A549 (cell line): ENCODE results near the gene PAK4. TPM values are rescaled to one million over a fixed set of nuclear protein-coding genes. Genes with fewer than 3 reads are reported as not detected.

Source experiments
- ATAC-seq, 2 experiments: fragments of 200-7000 bp in 1 of 2; fragments of >200 bp in 1 of 2; cut with Nextera tagmentation in 1 of 2; cut with Tn5 transposase in 1 of 2; 3 replicates each; pipeline versions ENCODE4 v1.8.0 to v1.9.1; 2018 to 2020; ENCODE audit warnings: mild to moderate bottlenecking in 1 of 2, moderate library complexity in 1 of 2
- CTCF ChIA-PET: fragments of 300-600 bp; sonication (Branson Sonifier 250); formaldehyde crosslinking; extraction: SDS; loops from one replicate; lab custom pipeline; 2021; ENCODE audit warnings: antibody characterized with exemption, inconsistent platforms; lab: Yijun Ruan, JAX
- POLR2A ChIA-PET: fragments of 350-600 bp; formaldehyde crosslinking; extraction: SDS; loops from one replicate; lab custom pipeline; 2021; ENCODE audit warnings: antibody characterized with exemption, inconsistent platforms; lab: Yijun Ruan, JAX
- DNase-seq, 2 experiments: peaks; one replicate each; pipeline versions ENCODE4 v3.0.0 to v3.0.0-alpha.2; 2011 to 2016; ENCODE audit warnings: low read depth in 1 of 2, low spot score in 1 of 2
- FAIRE-seq: peaks from 2 replicates; lab custom pipeline; 2011; peaks lifted over from hg19 to GRCh38; lab: Jason Lieb, UNC
- H3K27ac ChIP-seq, 2 experiments: fragments of >200 bp; sonication (Bioruptor Twin); formaldehyde crosslinking; 3 replicates each; pipeline ENCODE4 v1.5.1; 2016 to 2017
- H3K4me1 ChIP-seq: fragments of >200 bp; sonication (Bioruptor Twin); formaldehyde crosslinking; 3 replicates; pipeline ENCODE4 v1.6.1; 2016
- H3K4me2 ChIP-seq: fragments of >200 bp; sonication (Bioruptor Twin); formaldehyde crosslinking; 3 replicates; pipeline ENCODE4 v1.6.1; 2016
- H3K4me3 ChIP-seq: fragments of >200 bp; sonication (Bioruptor Twin); formaldehyde crosslinking; 3 replicates; pipeline ENCODE4 v1.5.1; 2016
- H3K9me3 ChIP-seq: fragments of >200 bp; sonication (Bioruptor Twin); formaldehyde crosslinking; 3 replicates; pipeline ENCODE4 v1.6.1; 2016
- BHLHE40 ChIP-seq: IDR thresholded peaks from 2 replicates; pipeline ENCODE4 v1.6.1; 2012; ENCODE audit warnings: low read depth, low read length, inconsistent platforms
- CBX2 ChIP-seq: fragments of 200-600 bp; sonication (generic); IDR thresholded peaks from 2 replicates; pipeline ENCODE4 v1.6.1; 2016; ENCODE audit warnings: low read depth, mild to moderate bottlenecking, borderline replicate concordance
- CEBPB ChIP-seq, 2 experiments: fragments of >200 bp in 1 of 2; sonication (Bioruptor Twin) in 1 of 2; formaldehyde crosslinking in 1 of 2; IDR thresholded peaks; 2 replicates each; pipeline ENCODE4 v1.6.1; 2012 to 2016
- CHD2 ChIP-seq: fragments of 150-350 bp; IDR thresholded peaks from 2 replicates; pipeline ENCODE4 v1.6.1; 2014; ENCODE audit warnings: low read length; ENCODE audit not compliant: partially characterized antibody
- CHD4 ChIP-seq: fragments of 200-600 bp; sonication (generic); IDR thresholded peaks from 2 replicates; pipeline ENCODE4 v1.6.1; 2016; ENCODE audit warnings: antibody characterized with exemption, mild to moderate bottlenecking, borderline replicate concordance
- ESRRA ChIP-seq: fragments of 150-350 bp; IDR thresholded peaks from 2 replicates; pipeline ENCODE4 v1.6.1; 2014; ENCODE audit warnings: mild to moderate bottlenecking, low read length, borderline replicate concordance
- FOSL2 ChIP-seq, 2 experiments: fragments of 450-650 bp in 1 of 2; fragments of >200 bp in 1 of 2; sonication (Bioruptor Twin) in 1 of 2; formaldehyde crosslinking; IDR thresholded peaks; 2 replicates each; pipeline versions ENCODE4 v1.5.0 to v1.6.1; 2016 to 2020; ENCODE audit warnings: mild to moderate bottlenecking in 1 of 2, moderate library complexity in 1 of 2
- FOXS1 ChIP-seq: fragments of 250-450 bp; sonication (Bioruptor Pico); IDR thresholded peaks from 2 replicates; pipeline ENCODE4 v1.5.0; 2020; ENCODE audit warnings: mild to moderate bottlenecking, moderate library complexity
- GATA3 ChIP-seq: IDR thresholded peaks from 2 replicates; pipeline ENCODE4 v1.6.1; 2012; ENCODE audit warnings: borderline replicate concordance
- HEYL ChIP-seq: fragments of 250-450 bp; sonication (Bioruptor Pico); IDR thresholded peaks from 2 replicates; pipeline ENCODE4 v1.8.0; 2021; ENCODE audit warnings: mild to moderate bottlenecking, moderate library complexity
- JUNB ChIP-seq: fragments of >200 bp; sonication (Bioruptor Twin); formaldehyde crosslinking; IDR thresholded peaks from 2 replicates; pipeline ENCODE4 v1.6.1; 2016
- KDM5A ChIP-seq: fragments of 200-600 bp; sonication (generic); IDR thresholded peaks from 2 replicates; pipeline ENCODE4 v1.6.1; 2016; ENCODE audit warnings: antibody characterized with exemption, mild to moderate bottlenecking
- NFE2L2 ChIP-seq: fragments of 150-350 bp; conservative IDR thresholded peaks from 2 replicates; pipeline ENCODE4 v1.6.1; 2014; ENCODE audit warnings: low read length
- NPAS2 ChIP-seq: fragments of 250-450 bp; sonication (Bioruptor Pico); IDR thresholded peaks from 2 replicates; pipeline ENCODE4 v1.8.0; 2022; ENCODE audit warnings: mild to moderate bottlenecking, moderate library complexity, borderline replicate concordance
- NR3C1 ChIP-seq: fragments of >200 bp; sonication (Bioruptor Twin); formaldehyde crosslinking; IDR thresholded peaks from 3 replicates; pipeline ENCODE4 v1.6.1; 2017
- POLR2AphosphoS2 ChIP-seq: conservative IDR thresholded peaks from 2 replicates; pipeline ENCODE4 v1.6.1; 2012; ENCODE audit warnings: low read length, improper control_type of control experiment, inconsistent platforms
- RAD21 ChIP-seq, 2 experiments: fragments of >200 bp in 1 of 2; sonication (Bioruptor Twin) in 1 of 2; formaldehyde crosslinking in 1 of 2; IDR thresholded peaks in 1 of 2; conservative IDR thresholded peaks in 1 of 2; 2 replicates in 1 of 2; 3 replicates in 1 of 2; pipeline ENCODE4 v1.6.1; 2012 to 2018; ENCODE audit warnings: inconsistent platforms in 1 of 2
- RCOR1 ChIP-seq: fragments of 150-350 bp; IDR thresholded peaks from 2 replicates; pipeline ENCODE4 v1.6.1; 2014; ENCODE audit warnings: antibody characterized with exemption, low read length, low read depth
- RFX5 ChIP-seq: fragments of 450-650 bp; IDR thresholded peaks from 2 replicates; pipeline ENCODE4 v1.7.1; 2014; ENCODE audit warnings: antibody characterized with exemption, mild to moderate bottlenecking, moderate library complexity
- RNF2 ChIP-seq: fragments of 200-600 bp; sonication (generic); IDR thresholded peaks from 2 replicates; pipeline ENCODE4 v1.6.1; 2016; ENCODE audit warnings: low read depth, mild to moderate bottlenecking, antibody characterized with exemption, moderate library complexity, borderline replicate concordance
- TP53 ChIP-seq: fragments of 250-450 bp; sonication (Bioruptor Pico); IDR thresholded peaks from 2 replicates; pipeline ENCODE4 v1.5.0; 2021; ENCODE audit warnings: mild to moderate bottlenecking, moderate library complexity
- ZNF302 ChIP-seq: fragments of 250-450 bp; sonication (Bioruptor Pico); IDR thresholded peaks from 2 replicates; pipeline ENCODE4 v1.9.0; 2021; ENCODE audit warnings: inconsistent platforms, mild to moderate bottlenecking, moderate library complexity
- WGBS: methylation state at CpG from one replicate; pipeline ENCODE4 v1.1.6; 2017; ENCODE audit errors: missing lambda C conversion rate; 5-methylcytosine and 5-hydroxymethylcytosine counted together
- polyA plus RNA-seq, 4 experiments: library from polyadenylated mRNA; depleted of rRNA in 3 of 4; stranded (reverse); fragments of >200 nt; fragmentation: RNase III in 1 of 4; extraction: RNeasy Plus Mini Kit Qiagen cat#74134 plus additional on column Dnase treatment in 1 of 4; gene quantifications; 2 replicates in 3 of 4; 3 replicates in 1 of 4; pipeline ENCODE4 v1.2.3, GENCODE V29; 2011 to 2017
- TF ChIP-seq, protein P1 (sequence below): fragments of >200 bp; sonication (Bioruptor Twin); formaldehyde crosslinking; IDR thresholded peaks from 3 replicates; pipeline ENCODE4 v1.5.1; 2016
- TF ChIP-seq, protein P2 (sequence below): fragments of 250-450 bp; sonication (Bioruptor Pico); IDR thresholded peaks from 2 replicates; pipeline ENCODE4 v1.5.0; 2020; ENCODE audit warnings: low read depth, mild to moderate bottlenecking, moderate library complexity
- TF ChIP-seq, protein P3 (sequence below): fragments of 200-600 bp; sonication (generic); IDR thresholded peaks from 2 replicates; pipeline ENCODE4 v1.6.1; 2016; ENCODE audit warnings: antibody characterized with exemption, mild to moderate bottlenecking, moderate library complexity
- TF ChIP-seq, protein P4 (sequence below): IDR thresholded peaks from 2 replicates; pipeline ENCODE4 v1.6.1; 2012
- TF ChIP-seq, protein P5 (sequence below): fragments of 250-450 bp; sonication (Bioruptor Pico); IDR thresholded peaks from 2 replicates; pipeline ENCODE4 v1.5.0; 2021; ENCODE audit warnings: mild to moderate bottlenecking, moderate library complexity, borderline replicate concordance
- TF ChIP-seq, protein P6 (sequence below): IDR thresholded peaks from 2 replicates; pipeline ENCODE4 v1.6.1; 2012

Gene PAK4
- polyA plus RNA-seq, 2 of the 4 experiments (the other 2 are of a cell fraction), result 42.9 to 84.2 TPM

DNA sequence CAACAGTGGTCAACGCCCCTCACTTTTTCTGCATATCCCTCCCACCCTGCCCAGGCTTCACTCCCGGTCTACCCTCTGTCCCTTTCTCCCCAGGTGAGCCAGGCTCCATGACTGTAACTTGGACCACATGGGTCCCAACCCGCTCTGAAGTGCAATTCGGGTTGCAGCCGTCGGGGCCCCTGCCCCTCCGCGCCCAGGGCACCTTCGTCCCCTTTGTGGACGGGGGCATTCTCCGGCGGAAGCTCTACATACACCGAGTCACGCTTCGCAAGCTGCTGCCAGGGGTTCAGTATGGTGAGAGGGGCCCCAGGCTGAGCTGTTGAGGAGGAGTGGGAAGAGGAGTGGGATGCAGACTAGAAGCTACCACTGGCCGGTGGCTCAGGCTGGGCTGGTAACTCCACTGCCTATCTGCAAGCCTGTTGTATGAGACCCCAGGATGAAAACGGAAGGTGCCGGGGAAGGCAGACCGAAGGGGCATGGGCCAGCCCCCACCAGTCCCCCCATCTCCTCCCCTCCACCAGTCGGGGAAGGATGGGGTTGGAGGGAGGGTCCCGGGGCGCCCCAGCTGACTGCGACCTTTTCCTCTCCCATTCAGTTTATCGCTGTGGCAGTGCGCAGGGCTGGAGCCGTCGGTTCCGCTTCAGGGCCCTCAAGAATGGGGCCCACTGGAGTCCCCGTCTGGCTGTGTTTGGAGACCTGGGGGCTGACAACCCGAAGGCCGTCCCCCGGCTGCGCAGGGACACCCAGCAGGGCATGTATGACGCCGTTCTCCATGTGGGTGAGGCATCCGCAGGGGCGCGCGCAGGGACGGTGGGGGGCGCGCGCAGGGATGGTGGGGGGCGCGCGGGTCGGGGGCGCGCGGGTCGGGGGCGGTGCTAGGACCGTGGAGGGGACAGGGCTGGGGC is 27.0 kb upstream of the PAK4 start:
- ChIA-PET CTCF (interaction anchor here (0.7 to 28.2 kb wide), 10 partner anchors 12 to 229 kb away, joined by 3 to 429 read pairs (median 4); no protein-coding TSS in a partner anchor), POLR2A (no interaction called here)

DNA sequence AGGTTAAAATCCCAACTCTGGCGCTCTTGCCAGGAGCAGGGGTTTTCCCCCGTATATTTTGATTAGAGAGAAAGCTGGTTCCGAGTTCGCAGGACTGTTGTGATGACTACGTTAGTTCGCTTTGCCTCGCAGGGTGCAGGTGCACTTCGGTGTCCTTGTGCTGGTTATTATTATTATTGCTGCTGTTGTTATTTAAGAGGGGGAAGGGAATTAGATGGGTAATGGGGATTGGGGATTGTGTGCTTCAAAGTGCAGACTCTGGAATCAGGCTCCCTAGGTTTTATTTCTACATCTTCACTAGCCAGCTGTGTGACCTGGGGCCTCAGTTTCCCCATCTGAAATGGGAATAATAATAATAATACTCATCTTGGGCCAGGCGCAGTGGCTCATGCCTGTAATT is 26.2 kb upstream of the PAK4 start:
- Histone ChIP-seq H3K27ac (peak overlapping the region; percentile 26 to 69; a peak in 4 of 6 replicates), H3K9me3 (no peaks in the 10 kb centered on the region), H3K4me3 (peak overlapping the region; percentile 23; the same call in 1 of the 3 replicates), H3K4me2 (peak overlapping the region; percentile 68), H3K4me1 (peaks cover 3% of the 10 kb centered on the region; the same call in 1 of the 3 replicates)
- no peak for DNase-seq
- FAIRE-seq, result no peak
- 47% methylated on average over 9 of the region's 9 CpGs for WGBS
- POLR2A ChIA-PET, result no interaction called here
- CTCF ChIA-PET, result interaction anchor here (1.0 to 28.2 kb wide), 7 partner anchors 13 to 228 kb away, joined by 3 to 429 read pairs (median 4); no protein-coding TSS in a partner anchor
- peak in 1 of 2 experiments; percentile 37; a peak in 3 of 6 replicates for ATAC-seq
- no peak for TF ChIP-seq TP53 (CRISPR knock-in tag)
- TF ChIP-seq, protein P1, sequence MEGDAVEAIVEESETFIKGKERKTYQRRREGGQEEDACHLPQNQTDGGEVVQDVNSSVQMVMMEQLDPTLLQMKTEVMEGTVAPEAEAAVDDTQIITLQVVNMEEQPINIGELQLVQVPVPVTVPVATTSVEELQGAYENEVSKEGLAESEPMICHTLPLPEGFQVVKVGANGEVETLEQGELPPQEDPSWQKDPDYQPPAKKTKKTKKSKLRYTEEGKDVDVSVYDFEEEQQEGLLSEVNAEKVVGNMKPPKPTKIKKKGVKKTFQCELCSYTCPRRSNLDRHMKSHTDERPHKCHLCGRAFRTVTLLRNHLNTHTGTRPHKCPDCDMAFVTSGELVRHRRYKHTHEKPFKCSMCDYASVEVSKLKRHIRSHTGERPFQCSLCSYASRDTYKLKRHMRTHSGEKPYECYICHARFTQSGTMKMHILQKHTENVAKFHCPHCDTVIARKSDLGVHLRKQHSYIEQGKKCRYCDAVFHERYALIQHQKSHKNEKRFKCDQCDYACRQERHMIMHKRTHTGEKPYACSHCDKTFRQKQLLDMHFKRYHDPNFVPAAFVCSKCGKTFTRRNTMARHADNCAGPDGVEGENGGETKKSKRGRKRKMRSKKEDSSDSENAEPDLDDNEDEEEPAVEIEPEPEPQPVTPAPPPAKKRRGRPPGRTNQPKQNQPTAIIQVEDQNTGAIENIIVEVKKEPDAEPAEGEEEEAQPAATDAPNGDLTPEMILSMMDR, result no peak
- no peak for TF ChIP-seq RNF2
- no peak for TF ChIP-seq NFE2L2
- no peak for TF ChIP-seq FOXS1
- TF ChIP-seq CHD2, result no peak
- TF ChIP-seq, protein P2, sequence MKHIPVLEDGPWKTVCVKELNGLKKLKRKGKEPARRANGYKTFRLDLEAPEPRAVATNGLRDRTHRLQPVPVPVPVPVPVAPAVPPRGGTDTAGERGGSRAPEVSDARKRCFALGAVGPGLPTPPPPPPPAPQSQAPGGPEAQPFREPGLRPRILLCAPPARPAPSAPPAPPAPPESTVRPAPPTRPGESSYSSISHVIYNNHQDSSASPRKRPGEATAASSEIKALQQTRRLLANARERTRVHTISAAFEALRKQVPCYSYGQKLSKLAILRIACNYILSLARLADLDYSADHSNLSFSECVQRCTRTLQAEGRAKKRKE (CRISPR knock-in tag), result no peak
- no peak for TF ChIP-seq KDM5A
- TF ChIP-seq CBX2, result no peak
- no peak for TF ChIP-seq RAD21 (conservative IDR thresholded peaks at IDR 0.05 in 1 of 2, IDR thresholded peaks at IDR 0.05 in 1 of 2)
- TF ChIP-seq FOSL2 (IDR thresholded peaks at IDR 0.05), result no peak
- no peak for TF ChIP-seq FOSL2 (CRISPR knock-in tag; IDR thresholded peaks at IDR 0.05)
- no peak for TF ChIP-seq HEYL (CRISPR knock-in tag)
- TF ChIP-seq, protein P3, sequence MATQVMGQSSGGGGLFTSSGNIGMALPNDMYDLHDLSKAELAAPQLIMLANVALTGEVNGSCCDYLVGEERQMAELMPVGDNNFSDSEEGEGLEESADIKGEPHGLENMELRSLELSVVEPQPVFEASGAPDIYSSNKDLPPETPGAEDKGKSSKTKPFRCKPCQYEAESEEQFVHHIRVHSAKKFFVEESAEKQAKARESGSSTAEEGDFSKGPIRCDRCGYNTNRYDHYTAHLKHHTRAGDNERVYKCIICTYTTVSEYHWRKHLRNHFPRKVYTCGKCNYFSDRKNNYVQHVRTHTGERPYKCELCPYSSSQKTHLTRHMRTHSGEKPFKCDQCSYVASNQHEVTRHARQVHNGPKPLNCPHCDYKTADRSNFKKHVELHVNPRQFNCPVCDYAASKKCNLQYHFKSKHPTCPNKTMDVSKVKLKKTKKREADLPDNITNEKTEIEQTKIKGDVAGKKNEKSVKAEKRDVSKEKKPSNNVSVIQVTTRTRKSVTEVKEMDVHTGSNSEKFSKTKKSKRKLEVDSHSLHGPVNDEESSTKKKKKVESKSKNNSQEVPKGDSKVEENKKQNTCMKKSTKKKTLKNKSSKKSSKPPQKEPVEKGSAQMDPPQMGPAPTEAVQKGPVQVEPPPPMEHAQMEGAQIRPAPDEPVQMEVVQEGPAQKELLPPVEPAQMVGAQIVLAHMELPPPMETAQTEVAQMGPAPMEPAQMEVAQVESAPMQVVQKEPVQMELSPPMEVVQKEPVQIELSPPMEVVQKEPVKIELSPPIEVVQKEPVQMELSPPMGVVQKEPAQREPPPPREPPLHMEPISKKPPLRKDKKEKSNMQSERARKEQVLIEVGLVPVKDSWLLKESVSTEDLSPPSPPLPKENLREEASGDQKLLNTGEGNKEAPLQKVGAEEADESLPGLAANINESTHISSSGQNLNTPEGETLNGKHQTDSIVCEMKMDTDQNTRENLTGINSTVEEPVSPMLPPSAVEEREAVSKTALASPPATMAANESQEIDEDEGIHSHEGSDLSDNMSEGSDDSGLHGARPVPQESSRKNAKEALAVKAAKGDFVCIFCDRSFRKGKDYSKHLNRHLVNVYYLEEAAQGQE, result no peak
- no peak for TF ChIP-seq CEBPB (IDR thresholded peaks at IDR 0.05)
- TF ChIP-seq RFX5, result no peak
- TF ChIP-seq RCOR1, result no peak
- TF ChIP-seq BHLHE40, result no peak
- TF ChIP-seq, protein P4, sequence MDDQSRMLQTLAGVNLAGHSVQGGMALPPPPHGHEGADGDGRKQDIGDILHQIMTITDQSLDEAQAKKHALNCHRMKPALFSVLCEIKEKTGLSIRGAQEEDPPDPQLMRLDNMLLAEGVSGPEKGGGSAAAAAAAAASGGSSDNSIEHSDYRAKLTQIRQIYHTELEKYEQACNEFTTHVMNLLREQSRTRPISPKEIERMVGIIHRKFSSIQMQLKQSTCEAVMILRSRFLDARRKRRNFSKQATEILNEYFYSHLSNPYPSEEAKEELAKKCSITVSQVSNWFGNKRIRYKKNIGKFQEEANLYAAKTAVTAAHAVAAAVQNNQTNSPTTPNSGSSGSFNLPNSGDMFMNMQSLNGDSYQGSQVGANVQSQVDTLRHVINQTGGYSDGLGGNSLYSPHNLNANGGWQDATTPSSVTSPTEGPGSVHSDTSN, result no peak

More for the DNA sequence above, 27.0 kb upstream of the PAK4 start:
- FAIRE-seq, result no peak
- peak; percentile 37 to 39; a peak in 4 of 6 replicates for ATAC-seq
- peak overlapping the region; percentile 23; the same call in 2 of the 3 replicates for H3K4me3 ChIP-seq
- peak overlapping the region; percentile 68 for H3K4me2 ChIP-seq
- H3K9me3 ChIP-seq, result no peaks in the 10 kb centered on the region
- peaks cover 9% of the 10 kb centered on the region; the same call in 2 of the 3 replicates for H3K4me1 ChIP-seq
- WGBS, result 67% methylated on average over 32 of the region's 53 CpGs
- DNase-seq, result no peak
- TF ChIP-seq GATA3 (no peak), CHD4 (no peak), NPAS2 (CRISPR knock-in tag) (no peak), JUNB (no peak), ZNF302 (CRISPR knock-in tag) (no peak), POLR2AphosphoS2 (no peak), RAD21 (conservative IDR thresholded peaks at IDR 0.05 in 1 of 2, IDR thresholded peaks at IDR 0.05 in 1 of 2) (no peak), NR3C1 (no peak), FOXS1 (no peak), ESRRA (no peak)
- TF ChIP-seq, protein P5, sequence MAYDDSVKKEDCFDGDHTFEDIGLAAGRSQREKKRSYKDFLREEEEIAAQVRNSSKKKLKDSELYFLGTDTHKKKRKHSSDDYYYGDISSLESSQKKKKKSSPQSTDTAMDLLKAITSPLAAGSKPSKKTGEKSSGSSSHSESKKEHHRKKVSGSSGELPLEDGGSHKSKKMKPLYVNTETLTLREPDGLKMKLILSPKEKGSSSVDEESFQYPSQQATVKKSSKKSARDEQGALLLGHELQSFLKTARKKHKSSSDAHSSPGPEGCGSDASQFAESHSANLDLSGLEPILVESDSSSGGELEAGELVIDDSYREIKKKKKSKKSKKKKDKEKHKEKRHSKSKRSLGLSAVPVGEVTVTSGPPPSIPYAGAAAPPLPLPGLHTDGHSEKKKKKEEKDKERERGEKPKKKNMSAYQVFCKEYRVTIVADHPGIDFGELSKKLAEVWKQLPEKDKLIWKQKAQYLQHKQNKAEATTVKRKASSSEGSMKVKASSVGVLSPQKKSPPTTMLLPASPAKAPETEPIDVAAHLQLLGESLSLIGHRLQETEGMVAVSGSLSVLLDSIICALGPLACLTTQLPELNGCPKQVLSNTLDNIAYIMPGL, result no peak
- TF ChIP-seq, protein P6, sequence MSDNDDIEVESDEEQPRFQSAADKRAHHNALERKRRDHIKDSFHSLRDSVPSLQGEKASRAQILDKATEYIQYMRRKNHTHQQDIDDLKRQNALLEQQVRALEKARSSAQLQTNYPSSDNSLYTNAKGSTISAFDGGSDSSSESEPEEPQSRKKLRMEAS, result no peak
- peak overlapping the region; percentile 26 to 69; a peak in 4 of 6 replicates for H3K27ac ChIP-seq
